GM21390 (cell line): ENCODE results near the gene NPNT.

Source experiments
- ATAC-seq: cut with Tn5 transposase; IDR thresholded peaks from one replicate; pipeline ENCODE4 v1.9.1; 2021; ENCODE audit not compliant: unreplicated experiment

NPNT gene

DNA sequence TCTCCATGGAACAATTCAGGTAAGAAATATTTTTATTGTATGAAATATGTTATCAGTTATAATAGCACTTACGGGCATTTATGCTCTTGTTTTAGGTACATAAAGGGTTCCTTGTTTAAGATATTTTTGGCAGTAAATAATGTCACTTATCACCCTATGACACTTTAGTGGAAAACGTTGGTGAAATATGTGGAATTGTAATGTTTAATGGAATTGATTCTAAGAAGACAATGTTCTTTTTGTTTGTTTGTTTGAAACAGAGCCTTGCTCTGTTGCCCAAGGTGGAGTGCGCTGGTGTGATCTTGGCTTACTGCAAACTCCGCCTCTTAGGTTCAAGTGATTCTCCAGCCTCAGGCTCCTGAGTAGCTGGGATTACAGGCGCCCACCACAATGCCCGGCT, 17.4 kb downstream of the NPNT start:
- no peak for ATAC-seq

DNA sequence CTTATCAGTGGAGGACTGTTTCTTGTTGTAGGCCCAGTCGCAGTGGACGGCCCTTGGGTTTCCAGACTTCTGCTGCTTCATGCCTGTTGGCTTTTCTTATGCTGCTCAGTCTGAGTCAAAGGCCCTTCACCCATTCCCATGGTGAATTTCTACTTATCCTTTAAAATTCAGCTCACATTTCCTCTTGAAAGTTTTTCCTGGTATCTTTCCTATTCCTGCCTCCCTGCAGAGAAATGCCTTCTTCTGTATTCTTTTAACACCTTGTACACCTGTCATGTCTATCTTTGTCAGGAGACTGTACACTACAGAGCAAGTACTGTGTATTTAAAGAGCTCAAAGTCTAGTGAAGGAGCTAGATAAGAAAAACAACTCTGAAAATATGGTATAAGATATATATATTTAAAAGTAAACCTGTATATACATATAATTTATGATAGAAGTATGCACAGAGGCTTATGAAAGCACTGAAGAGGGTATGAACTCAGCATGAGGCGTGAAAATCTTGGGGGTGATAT, 22.0 kb downstream of the NPNT start:
- no peak for ATAC-seq

DNA sequence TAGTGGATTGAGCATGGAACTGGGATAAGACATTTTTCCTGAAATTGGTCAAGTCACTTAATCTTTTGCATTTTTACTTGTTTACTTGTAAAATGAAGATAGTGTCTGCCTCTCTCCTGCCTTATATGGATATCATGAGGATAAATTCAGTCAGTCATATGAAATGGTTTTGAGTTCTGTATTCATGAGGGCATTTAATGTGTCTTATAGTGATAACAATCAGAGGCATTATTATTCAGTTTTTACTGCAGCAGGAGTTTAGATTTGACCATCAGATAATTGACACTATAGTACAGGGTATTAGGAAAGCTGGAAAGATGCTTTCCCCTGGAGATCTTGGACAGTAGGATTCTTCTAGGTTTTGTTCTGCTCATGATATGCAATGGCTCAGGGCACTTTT, 26.0 kb downstream of the NPNT start:
- no peak for ATAC-seq

GRCh38 chr4:105923497-105924238, 28.4 kb downstream of the NPNT start:
- no peak for ATAC-seq

DNA sequence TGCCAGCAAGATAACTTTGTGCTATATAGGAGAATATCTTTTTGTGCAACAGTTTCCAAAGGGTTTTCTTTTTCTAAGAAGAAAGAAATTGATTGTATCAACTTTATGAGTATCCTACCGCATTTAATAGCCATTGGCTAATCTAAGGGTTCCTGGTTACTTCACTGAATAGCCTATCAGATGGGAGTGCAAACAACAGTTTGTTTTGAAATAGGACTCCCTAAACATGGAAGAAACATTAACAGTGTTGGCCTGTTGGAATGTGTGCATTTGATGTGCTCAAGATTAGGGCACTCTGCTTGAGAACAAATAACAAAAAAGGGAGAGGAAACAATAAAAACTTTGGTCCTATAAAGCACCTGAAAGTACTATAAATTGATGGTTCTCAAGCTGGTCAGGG, 29.1 kb downstream of the NPNT start:
- no peak for ATAC-seq

GRCh38 chr4:105930698-105931097, 35.4 kb downstream of the NPNT start:
- ATAC-seq = no peak

DNA sequence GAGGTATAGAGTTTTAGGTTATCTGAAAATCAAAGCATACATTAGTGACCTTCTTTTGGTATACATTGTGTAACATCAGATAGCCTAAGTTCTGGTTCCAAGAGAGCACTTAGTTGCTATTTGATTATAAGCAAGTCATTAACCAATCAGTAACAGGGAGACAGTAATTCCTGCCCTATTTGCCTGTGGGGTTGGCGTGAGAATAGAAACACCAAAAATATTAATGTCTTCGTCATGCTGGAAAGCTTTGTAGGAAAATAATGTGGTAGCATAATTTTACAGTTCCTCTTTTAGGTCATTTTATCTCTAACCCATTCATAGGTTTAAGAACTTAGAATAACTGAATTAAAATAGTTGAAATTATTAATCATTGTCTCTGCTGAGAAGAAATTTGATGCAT, 37.8 kb downstream of the NPNT start:
- ATAC-seq = no peak

DNA sequence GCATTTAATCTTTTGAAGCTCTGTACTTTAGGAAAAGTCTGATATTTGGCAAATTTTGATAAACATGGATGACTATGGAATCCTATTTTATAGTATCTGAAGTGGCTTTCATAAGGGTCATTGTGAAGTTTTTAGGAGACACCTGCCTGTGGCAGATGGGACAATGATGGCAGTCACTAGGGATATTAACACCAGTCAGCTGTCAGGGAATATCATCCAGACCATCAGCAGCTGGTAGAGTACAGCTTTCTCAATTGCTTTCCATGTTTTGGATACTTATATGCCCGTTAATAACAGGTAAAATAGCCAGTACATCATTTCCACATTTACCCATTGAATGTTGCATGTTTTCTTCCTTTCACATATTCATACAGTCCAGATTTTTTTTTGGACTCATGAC, 39.1 kb downstream of the NPNT start:
- no peak for ATAC-seq

- ATAC-seq = no peak
These were observed 41.6 kb downstream of the NPNT start for GRCh38 chr4:105936901-105937300.

- no peak for ATAC-seq
These were observed 42.5 kb downstream of the NPNT start for GRCh38 chr4:105937759-105938158.

DNA sequence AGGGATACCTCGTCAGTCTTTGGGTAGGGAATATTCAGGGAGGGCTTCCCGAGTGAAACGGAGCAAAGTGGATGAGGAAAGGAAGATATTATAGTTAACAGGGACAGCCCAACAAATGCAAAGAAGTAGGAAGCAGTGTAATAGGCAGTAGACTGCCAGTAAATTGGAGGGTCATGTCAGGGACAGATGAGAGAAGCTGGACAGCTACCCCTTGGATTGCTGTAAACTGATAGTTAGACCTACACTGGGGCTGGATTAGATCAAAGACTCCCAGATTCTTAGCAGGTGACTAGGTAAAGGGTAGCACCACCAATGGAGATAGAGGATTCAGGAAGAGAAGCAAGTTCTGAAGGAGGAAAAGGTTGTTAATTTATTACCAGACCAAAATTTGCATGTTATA, 48.0 kb downstream of the NPNT start:
- ATAC-seq = no peak

DNA sequence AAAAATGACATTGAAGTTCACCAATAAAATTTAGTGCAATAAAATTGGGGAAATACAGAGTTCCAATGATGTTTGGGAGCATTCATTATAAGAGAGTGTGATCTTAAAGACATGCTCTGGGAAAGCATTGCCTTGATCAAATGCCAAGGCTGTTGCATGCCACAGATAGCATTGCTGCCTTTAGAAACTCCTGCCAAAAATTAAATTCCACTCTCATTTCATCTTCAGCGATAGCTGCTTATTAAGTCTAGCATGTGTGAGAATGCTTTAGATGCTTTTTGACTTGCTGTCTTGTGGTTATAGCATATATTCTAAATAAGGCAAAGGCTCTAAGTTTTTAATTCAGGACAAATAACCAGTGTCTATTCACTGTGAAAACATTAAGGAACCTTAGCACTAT, 49.3 kb downstream of the NPNT start:
- ATAC-seq = no peak

- ATAC-seq = no peak
These were observed 51.5 kb downstream of the NPNT start for GRCh38 chr4:105946771-105947170.

DNA sequence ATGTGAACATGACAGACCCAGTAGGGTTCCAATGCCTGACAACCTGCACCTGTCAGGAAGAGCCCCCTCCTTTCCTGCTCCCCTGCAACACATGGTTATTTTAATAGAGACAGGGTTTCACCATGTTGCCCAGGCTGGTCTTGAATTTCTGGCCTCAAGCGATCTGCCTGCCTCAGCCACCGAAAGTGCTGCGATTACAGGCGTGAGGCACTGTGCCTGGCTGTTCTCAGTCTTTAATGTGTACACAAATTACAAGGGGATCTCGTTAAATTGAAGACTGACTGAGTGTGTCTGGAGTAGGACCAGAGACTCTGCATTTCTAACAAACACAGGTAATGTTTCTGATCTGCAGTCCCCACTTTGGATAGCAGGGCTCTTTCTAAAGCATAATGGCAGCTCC, 55.4 kb downstream of the NPNT start:
- ATAC-seq = no peak

- no peak for ATAC-seq
These were observed 55.9 kb downstream of the NPNT start for GRCh38 chr4:105951198-105951597.

GRCh38 chr4:105952591-105952990, 57.3 kb downstream of the NPNT start:
- no peak for ATAC-seq

DNA sequence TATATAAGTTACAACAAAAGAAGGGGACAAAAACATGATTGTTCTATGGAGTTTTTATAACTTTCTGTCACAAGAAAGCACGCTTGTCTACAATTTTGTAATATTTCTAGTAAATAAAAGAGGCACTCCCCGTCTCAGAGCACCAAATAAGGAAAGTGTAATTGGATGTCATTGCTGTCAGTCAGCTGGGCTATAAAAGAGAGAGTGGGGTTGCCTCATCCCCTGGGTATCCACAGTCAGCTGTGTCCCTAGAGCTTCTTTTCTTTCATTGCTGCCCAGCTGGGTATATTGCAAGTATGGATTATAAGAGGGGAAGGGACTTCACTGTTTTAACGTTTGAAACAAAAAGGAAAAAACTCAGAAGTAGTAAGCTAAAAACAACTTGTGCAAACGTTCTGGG, 61.3 kb downstream of the NPNT start:
- ATAC-seq = no peak

- no peak for ATAC-seq
These were observed 62.4 kb downstream of the NPNT start for GRCh38 chr4:105957680-105958079.

GRCh38 chr4:105963461-105964400, 68.5 kb downstream of the NPNT start:
- no peak for ATAC-seq

- no peak for ATAC-seq
These were observed 70.0 kb downstream of the NPNT start for GRCh38 chr4:105965183-105965800.

DNA sequence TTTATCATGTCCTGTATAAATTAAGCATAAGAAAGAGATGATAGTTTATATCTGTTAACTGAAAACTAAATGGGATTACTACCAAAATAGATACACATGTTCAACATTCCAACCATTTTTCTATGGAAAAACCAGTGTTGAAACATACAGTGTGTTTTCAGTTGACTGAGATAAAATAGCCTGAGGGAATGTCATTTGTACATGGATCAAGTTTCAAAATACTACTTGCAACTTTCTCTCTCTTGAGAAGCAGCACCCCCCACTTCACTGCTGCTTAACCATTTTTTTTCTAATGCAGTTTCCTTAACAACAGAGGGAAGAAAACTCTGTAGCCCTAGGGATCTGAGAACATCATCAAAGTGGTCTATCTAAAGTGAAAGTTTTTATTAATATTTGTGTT, 70.8 kb downstream of the NPNT start:
- ATAC-seq = no peak
